PFSK-1 (cell line): Measurements from ENCODE around the gene USF2.

Source experiments
- FOXP2 ChIP-seq: optimal IDR thresholded peaks from 2 replicates; pipeline ENCODE3; 2011; ENCODE audit warnings: borderline replicate concordance, control low read depth, inconsistent platforms; ENCODE audit not compliant: insufficient read depth; ENCODE audit errors: extremely low read length, extremely low read depth
- POLR2AphosphoS5 ChIP-seq: IDR thresholded peaks from 2 replicates; pipeline ENCODE4 v1.6.1; 2012; ENCODE audit warnings: low read depth, mild to moderate bottlenecking, control low read depth, low read length, moderate library complexity
- SIN3A ChIP-seq: IDR thresholded peaks from 2 replicates; pipeline ENCODE4 v1.6.1; 2012; ENCODE audit warnings: mild to moderate bottlenecking, low read length, moderate library complexity, borderline replicate concordance; ENCODE audit not compliant: insufficient read depth
- TAF1 ChIP-seq: IDR thresholded peaks from 2 replicates; pipeline ENCODE4 v1.6.1; 2012; ENCODE audit warnings: low read length, control low read depth, borderline replicate concordance; ENCODE audit not compliant: insufficient read depth
- TF ChIP-seq, protein P1 (sequence below), 2 experiments: IDR thresholded peaks; 2 replicates each; pipeline versions ENCODE4 v1.6.1 to v1.8.0; 2011 to 2012; ENCODE audit warnings: low read depth in 2 of 2, low read length in 2 of 2, control low read depth in 1 of 2, inconsistent platforms in 1 of 2, mild to moderate bottlenecking in 1 of 2, moderate library complexity in 1 of 2; ENCODE audit not compliant: insufficient read depth in 1 of 2

The USF2 gene

GRCh38 chr19:35300339-35300649, 31.5 kb downstream of the USF2 start:
- TF ChIP-seq SIN3A (no peak), POLR2AphosphoS5 (no peak), TAF1 (no peak), FOXP2 (no peak)
- TF ChIP-seq, protein P1, sequence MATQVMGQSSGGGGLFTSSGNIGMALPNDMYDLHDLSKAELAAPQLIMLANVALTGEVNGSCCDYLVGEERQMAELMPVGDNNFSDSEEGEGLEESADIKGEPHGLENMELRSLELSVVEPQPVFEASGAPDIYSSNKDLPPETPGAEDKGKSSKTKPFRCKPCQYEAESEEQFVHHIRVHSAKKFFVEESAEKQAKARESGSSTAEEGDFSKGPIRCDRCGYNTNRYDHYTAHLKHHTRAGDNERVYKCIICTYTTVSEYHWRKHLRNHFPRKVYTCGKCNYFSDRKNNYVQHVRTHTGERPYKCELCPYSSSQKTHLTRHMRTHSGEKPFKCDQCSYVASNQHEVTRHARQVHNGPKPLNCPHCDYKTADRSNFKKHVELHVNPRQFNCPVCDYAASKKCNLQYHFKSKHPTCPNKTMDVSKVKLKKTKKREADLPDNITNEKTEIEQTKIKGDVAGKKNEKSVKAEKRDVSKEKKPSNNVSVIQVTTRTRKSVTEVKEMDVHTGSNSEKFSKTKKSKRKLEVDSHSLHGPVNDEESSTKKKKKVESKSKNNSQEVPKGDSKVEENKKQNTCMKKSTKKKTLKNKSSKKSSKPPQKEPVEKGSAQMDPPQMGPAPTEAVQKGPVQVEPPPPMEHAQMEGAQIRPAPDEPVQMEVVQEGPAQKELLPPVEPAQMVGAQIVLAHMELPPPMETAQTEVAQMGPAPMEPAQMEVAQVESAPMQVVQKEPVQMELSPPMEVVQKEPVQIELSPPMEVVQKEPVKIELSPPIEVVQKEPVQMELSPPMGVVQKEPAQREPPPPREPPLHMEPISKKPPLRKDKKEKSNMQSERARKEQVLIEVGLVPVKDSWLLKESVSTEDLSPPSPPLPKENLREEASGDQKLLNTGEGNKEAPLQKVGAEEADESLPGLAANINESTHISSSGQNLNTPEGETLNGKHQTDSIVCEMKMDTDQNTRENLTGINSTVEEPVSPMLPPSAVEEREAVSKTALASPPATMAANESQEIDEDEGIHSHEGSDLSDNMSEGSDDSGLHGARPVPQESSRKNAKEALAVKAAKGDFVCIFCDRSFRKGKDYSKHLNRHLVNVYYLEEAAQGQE (IDR thresholded peaks at IDR 0.05; ENCODE audit: insufficient read depth in 1 of 2, low read depth in 2 of 2, low read length in 2 of 2): no peak

- TF ChIP-seq POLR2AphosphoS5: no peak
- TF ChIP-seq, protein P1 (IDR thresholded peaks at IDR 0.05; ENCODE audit: insufficient read depth in 1 of 2, low read depth in 2 of 2, low read length in 2 of 2): no peak
- TF ChIP-seq FOXP2: no peak
- TF ChIP-seq TAF1: no peak
- no peak for TF ChIP-seq SIN3A
Measured at GRCh38 chr19:35301961-35302360, 33.2 kb downstream of the USF2 start.

DNA sequence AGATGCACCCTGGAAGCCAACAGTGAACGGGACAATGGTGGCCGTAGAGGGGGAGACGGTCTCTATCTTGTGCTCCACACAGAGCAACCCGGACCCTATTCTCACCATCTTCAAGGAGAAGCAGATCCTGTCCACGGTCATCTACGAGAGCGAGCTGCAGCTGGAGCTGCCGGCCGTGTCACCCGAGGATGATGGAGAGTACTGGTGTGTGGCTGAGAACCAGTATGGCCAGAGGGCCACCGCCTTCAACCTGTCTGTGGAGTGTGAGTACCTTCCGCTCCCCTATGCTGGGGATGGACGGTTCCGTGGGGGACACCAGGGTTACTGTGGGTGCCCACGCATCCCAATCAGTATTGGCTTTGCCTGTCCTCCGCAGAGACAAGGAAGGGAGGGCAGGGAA, 33.7 kb downstream of the USF2 start:
- TF ChIP-seq SIN3A (no peak), POLR2AphosphoS5 (no peak), TAF1 (no peak), FOXP2 (no peak)
- TF ChIP-seq, protein P1 (IDR thresholded peaks at IDR 0.05; ENCODE audit: insufficient read depth in 1 of 2, low read depth in 2 of 2, low read length in 2 of 2): no peak

DNA sequence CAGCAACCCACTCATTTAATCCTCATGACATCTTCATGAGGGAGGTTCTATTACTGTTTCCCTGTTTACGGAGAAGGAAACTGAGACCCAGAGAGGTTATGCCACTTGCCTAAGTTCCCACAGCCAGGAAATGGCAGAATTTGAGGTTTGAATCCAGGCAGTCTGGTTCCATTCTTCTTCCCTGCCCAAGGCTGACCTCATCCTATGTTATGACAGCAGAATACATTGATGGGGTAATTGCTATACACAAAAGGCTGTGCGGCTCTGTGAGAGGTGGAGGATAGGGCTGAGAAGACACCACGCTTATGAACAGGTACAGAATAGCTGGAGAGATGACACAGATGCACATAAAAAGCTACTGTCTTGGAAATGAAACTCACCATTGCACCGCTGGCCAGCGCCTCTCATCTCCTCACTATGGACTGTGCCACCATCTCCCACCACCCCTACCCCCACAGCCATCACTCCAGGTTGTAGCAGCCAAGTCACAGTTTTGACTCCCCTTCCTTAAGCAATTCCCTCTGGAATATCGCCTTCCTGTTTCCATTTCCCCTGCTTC, 34.7 kb downstream of the USF2 start:
- TF ChIP-seq POLR2AphosphoS5 (no peak), FOXP2 (no peak), TAF1 (no peak), SIN3A (no peak)
- TF ChIP-seq, protein P1 (IDR thresholded peaks at IDR 0.05; ENCODE audit: insufficient read depth in 1 of 2, low read depth in 2 of 2, low read length in 2 of 2): no peak

GRCh38 chr19:35304036-35304435, 35.3 kb downstream of the USF2 start:
- TF ChIP-seq, protein P1 (IDR thresholded peaks at IDR 0.05; ENCODE audit: insufficient read depth in 1 of 2, low read depth in 2 of 2, low read length in 2 of 2): no peak
- TF ChIP-seq TAF1 (no peak), POLR2AphosphoS5 (no peak), FOXP2 (no peak)
